Transverse colon (tissue), 4 donors: ENCODE results near the gene DLG2. TPM values are rescaled to one million over a fixed set of nuclear protein-coding genes. Genes with fewer than 3 reads are reported as not detected.

Source experiments
- DNase-seq: peaks from one replicate; pipeline ENCODE4 v3.0.0-alpha.2; 2019
- H3K27ac ChIP-seq, 4 donors: fragments of 200-600 bp; sonication (generic); 2 replicates each; pipeline ENCODE4 v1.5.1; 2016 to 2018; ENCODE audit warnings: inconsistent platforms in 4 of 4
- H3K27me3 ChIP-seq: fragments of 200-600 bp; sonication (generic); 2 replicates; pipeline ENCODE4 v1.5.1; 2017; ENCODE audit warnings: inconsistent platforms
- H3K36me3 ChIP-seq, 4 donors: fragments of 200-600 bp; sonication (generic); 2 replicates each; pipeline ENCODE4 v1.5.1; 2017 to 2019; ENCODE audit warnings: inconsistent platforms in 4 of 4
- H3K4me1 ChIP-seq, 4 donors: fragments of 200-600 bp; sonication (generic); 2 replicates each; pipeline ENCODE4 v1.5.1; 2017 to 2020; ENCODE audit warnings: inconsistent platforms in 4 of 4
- H3K4me3 ChIP-seq, 4 donors: fragments of 200-600 bp; sonication (generic); 1 replicate in 1 of 4; 2 replicates in 3 of 4; pipeline versions ENCODE4 v1.5.1 to v1.6.1; 2017 to 2019; ENCODE audit warnings: inconsistent platforms in 4 of 4
- H3K9me3 ChIP-seq, 2 donors: fragments of 200-600 bp; sonication (generic); 2 replicates each; pipeline ENCODE4 v1.5.1; 2017 to 2019; ENCODE audit warnings: inconsistent platforms in 2 of 2
- CTCF ChIP-seq, 5 experiments: fragments of 200-600 bp in 3 of 5; fragments of 450-650 bp in 2 of 5; sonication (generic) in 3 of 5; IDR thresholded peaks; 1 replicate in 2 of 5; 2 replicates in 3 of 5; pipeline ENCODE4 v1.5.1; 2016 to 2017; ENCODE audit warnings: antibody characterized with exemption in 5 of 5, inconsistent platforms in 3 of 5, mild to moderate bottlenecking in 2 of 5, moderate library complexity in 1 of 5
- EP300 ChIP-seq: sonication (generic); formaldehyde crosslinking; IDR thresholded peaks from one replicate; pipeline ENCODE4 v1.6.1; 2017; ENCODE audit warnings: antibody characterized with exemption, low read depth
- POLR2A ChIP-seq: fragments of 450-650 bp; IDR thresholded peaks from one replicate; pipeline ENCODE4 v1.6.1; 2016; ENCODE audit warnings: antibody characterized with exemption, mild to moderate bottlenecking, moderate library complexity
- POLR2AphosphoS5 ChIP-seq, 3 donors: sonication (generic); formaldehyde crosslinking; IDR thresholded peaks; one replicate each; pipeline ENCODE4 v1.6.1; 2016; ENCODE audit warnings: antibody characterized with exemption in 3 of 3
- WGBS, 2 donors: methylation state at CpG; one replicate each; pipeline ENCODE4 v1.1.5; 2018; ENCODE audit warnings: low coverage in 1 of 2; 5-methylcytosine and 5-hydroxymethylcytosine counted together
- in situ Hi-C, 4 donors: fragments of 200-750 bp; cut with MboI; loops; one replicate each; pipeline versions ENCODE4 v1.15.0 to v1.15.1; 2017; ENCODE audit warnings: low sequenced_read_pairs in 3 of 4, low pct_ligation_motif_present in 1 of 4, low pct_unique_long_range_greater_than_20kb in 1 of 4
- intact Hi-C: fragments of 100-400 bp; cut with DNase I; formaldehyde crosslinking; loops from one replicate; pipeline ENCODE4 v1.15.1; 2023; ENCODE audit warnings: low total_unique reads
- total RNA-seq, 4 donors: library from RNA; depleted of rRNA; stranded (reverse); fragments of >200 nt; gene quantifications; one replicate each; pipeline ENCODE4 v1.1.0, GENCODE V29; 2016

DLG2 gene
- total RNA-seq, 4 donors from 2014 or later = 1.9 to 28.3 (median 3.7) TPM

GRCh38 chr11:84722583-84723108 is 904.5 kb downstream of the DLG2 start:
- Histone ChIP-seq H3K36me3 (no peaks in the 10 kb centered on the region), H3K27ac (no peak overlapping the region), H3K4me3 (no peak overlapping the region), H3K9me3 (no peaks in the 10 kb centered on the region), H3K4me1 (peaks cover 0 to 8% (median 4%) of the 10 kb centered on the region in 4 donors), H3K27me3 (no peaks in the 10 kb centered on the region)
- no peak for DNase-seq
- no peak for TF ChIP-seq POLR2A
- no peak for TF ChIP-seq EP300
- no peak for TF ChIP-seq POLR2AphosphoS5 (IDR thresholded peaks at IDR 0.05)
- TF ChIP-seq CTCF (IDR thresholded peaks at IDR 0.05) = no peak
- in situ Hi-C loops (no loop called here), intact Hi-C loops (no loop called here)
- 73 to 100% methylated on average over 1 to 3 of the region's 3 CpGs for WGBS, 2 donors

GRCh38 chr11:84721561-84721961 is 905.6 kb downstream of the DLG2 start:
- Histone ChIP-seq H3K9me3 (no peaks in the 10 kb centered on the region), H3K27me3 (no peaks in the 10 kb centered on the region), H3K36me3 (no peaks in the 10 kb centered on the region), H3K27ac (no peak overlapping the region), H3K4me1 (peaks cover 0 to 8% (median 4%) of the 10 kb centered on the region in 4 donors), H3K4me3 (no peak overlapping the region)
- in situ Hi-C loops = no loop called here
- no peak for TF ChIP-seq POLR2AphosphoS5 (IDR thresholded peaks at IDR 0.05)
- no peak for TF ChIP-seq POLR2A
- no peak for TF ChIP-seq EP300
- no peak for TF ChIP-seq CTCF (IDR thresholded peaks at IDR 0.05)
- intact Hi-C loops = no loop called here
- WGBS, 2 donors = 11 to 18% methylated on average over 1 of the region's 1 CpG
- no peak for DNase-seq

GRCh38 chr11:84720706-84721402 is 906.3 kb downstream of the DLG2 start:
- intact Hi-C loops (no loop called here), in situ Hi-C loops (no loop called here)
- Histone ChIP-seq H3K4me1 (peaks cover 0 to 8% (median 4%) of the 10 kb centered on the region in 4 donors), H3K36me3 (no peaks in the 10 kb centered on the region), H3K27ac (no peak overlapping the region), H3K9me3 (no peaks in the 10 kb centered on the region), H3K4me3 (peak overlapping the region; percentile 38 to 68 (median 46)), H3K27me3 (no peaks in the 10 kb centered on the region)
- WGBS, 2 donors = 0 to 8% methylated on average over 2 to 29 of the region's 29 CpGs
- no peak for TF ChIP-seq POLR2AphosphoS5 (IDR thresholded peaks at IDR 0.05)
- TF ChIP-seq EP300 = no peak
- peak; percentile 12 for DNase-seq

- Histone ChIP-seq H3K27me3 (no peaks in the 10 kb centered on the region), H3K27ac (no peak overlapping the region), H3K36me3 (no peaks in the 10 kb centered on the region), H3K4me1 (peaks cover 0 to 8% (median 4%) of the 10 kb centered on the region in 4 donors), H3K9me3 (no peaks in the 10 kb centered on the region), H3K4me3 (peak overlapping the region; percentile 38 to 68 (median 46))
- intact Hi-C loops (no loop called here), in situ Hi-C loops (no loop called here)
- TF ChIP-seq POLR2AphosphoS5 (IDR thresholded peaks at IDR 0.05) (no peak), CTCF (IDR thresholded peaks at IDR 0.05) (no peak), POLR2A (no peak), EP300 (no peak)
- WGBS, 2 donors = 6 to 20% methylated on average over 1 to 26 of the region's 26 CpGs
- peak; percentile 7 for DNase-seq
These were observed 907.1 kb downstream of the DLG2 start for GRCh38 chr11:84719935-84720577.
